Mucosa of rectum (tissue), 2 donors: ENCODE measurements around the gene FBH1.

Experiments
- H3K27ac ChIP-seq, 2 donors: one replicate each; pipeline ENCODE4 v1.7.0; 2013; ENCODE audit warnings: inconsistent platforms in 2 of 2, low read depth in 2 of 2, low read length in 2 of 2
- H3K27me3 ChIP-seq, 2 donors: one replicate each; pipeline ENCODE4 v1.7.0; 2013; ENCODE audit warnings: low read length in 2 of 2; ENCODE audit not compliant: control insufficient read depth in 2 of 2, insufficient read depth in 2 of 2
- H3K36me3 ChIP-seq, 2 donors: one replicate each; pipeline ENCODE4 v1.7.0; 2013; ENCODE audit warnings: low read length in 2 of 2; ENCODE audit not compliant: control insufficient read depth in 2 of 2, insufficient read depth in 2 of 2
- H3K4me1 ChIP-seq, 2 donors: one replicate each; pipeline ENCODE4 v1.7.0; 2013; ENCODE audit warnings: low read length in 2 of 2, mild to moderate bottlenecking in 1 of 2; ENCODE audit not compliant: control insufficient read depth in 2 of 2, insufficient read depth in 2 of 2
- H3K4me3 ChIP-seq, 2 donors: one replicate each; pipeline ENCODE4 v1.7.0; 2013; ENCODE audit warnings: low read length in 2 of 2
- H3K9ac ChIP-seq, 2 donors: one replicate each; pipeline ENCODE4 v1.7.0; 2013; ENCODE audit warnings: low read length in 2 of 2, low read depth in 1 of 2, mild to moderate bottlenecking in 1 of 2
- H3K9me3 ChIP-seq, 2 donors: one replicate each; pipeline ENCODE4 v1.7.0; 2013; ENCODE audit warnings: low read length in 2 of 2; ENCODE audit not compliant: control insufficient read depth in 2 of 2
- donor health status: healthy.
- donor health status: Normal muscosa, but diverticular disease.

Gene FBH1

GRCh38 chr10:5915451-5915850 lies 25.4 kb downstream of the FBH1 start:
- Histone ChIP-seq H3K36me3 (peaks cover 83% of the 10 kb centered on the region in 2 donors), H3K27me3 (no peaks in the 10 kb centered on the region), H3K9ac (no peak overlapping the region), H3K9me3 (no peaks in the 10 kb centered on the region), H3K4me3 (no peak overlapping the region), H3K4me1 (no peaks in the 10 kb centered on the region), H3K27ac (no peak overlapping the region)

- Histone ChIP-seq H3K27me3 (no peaks in the 10 kb centered on the region), H3K4me3 (no peak overlapping the region), H3K9ac (no peak overlapping the region), H3K27ac (no peak overlapping the region), H3K4me1 (no peaks in the 10 kb centered on the region), H3K36me3 (peaks cover 84 to 89% of the 10 kb centered on the region in 2 donors), H3K9me3 (no peaks in the 10 kb centered on the region)
Measured at GRCh38 chr10:5917305-5917704, 27.3 kb downstream of the FBH1 start.

DNA sequence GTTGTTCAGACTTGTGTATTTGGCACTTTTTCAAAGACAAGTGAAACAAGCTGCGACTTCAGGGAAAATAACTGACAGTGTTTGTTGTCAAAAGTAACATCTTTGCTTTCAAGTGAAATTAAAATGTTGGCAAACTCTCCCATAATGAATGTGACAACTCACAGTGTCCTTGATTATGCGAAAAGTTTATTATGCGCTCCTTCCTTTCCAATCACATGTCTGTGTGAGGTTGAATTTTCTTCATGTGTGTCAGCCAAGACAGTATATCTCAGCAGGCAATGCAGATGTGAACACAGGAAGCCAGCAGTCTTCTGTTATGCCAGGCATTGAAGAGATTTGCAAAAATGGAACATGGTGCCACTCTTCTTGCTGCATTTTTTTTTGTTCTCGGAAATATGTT lies 28.7 kb downstream of the FBH1 start:
- peaks cover 83 to 89% of the 10 kb centered on the region in 2 donors for H3K36me3 ChIP-seq
- H3K27ac ChIP-seq: no peak overlapping the region
- H3K9me3 ChIP-seq: no peaks in the 10 kb centered on the region

GRCh38 chr10:5919568-5919967 lies 29.5 kb downstream of the FBH1 start:
- Histone ChIP-seq H3K9ac (no peak overlapping the region), H3K4me3 (no peak overlapping the region), H3K27ac (no peak overlapping the region), H3K9me3 (no peaks in the 10 kb centered on the region), H3K4me1 (no peaks in the 10 kb centered on the region), H3K36me3 (peaks cover 83 to 89% of the 10 kb centered on the region in 2 donors), H3K27me3 (no peaks in the 10 kb centered on the region)

More for the DNA sequence above, 28.7 kb downstream of the FBH1 start:
- H3K4me1 ChIP-seq: no peaks in the 10 kb centered on the region
- no peak overlapping the region for H3K4me3 ChIP-seq
- H3K9ac ChIP-seq: no peak overlapping the region
- no peaks in the 10 kb centered on the region for H3K27me3 ChIP-seq

DNA sequence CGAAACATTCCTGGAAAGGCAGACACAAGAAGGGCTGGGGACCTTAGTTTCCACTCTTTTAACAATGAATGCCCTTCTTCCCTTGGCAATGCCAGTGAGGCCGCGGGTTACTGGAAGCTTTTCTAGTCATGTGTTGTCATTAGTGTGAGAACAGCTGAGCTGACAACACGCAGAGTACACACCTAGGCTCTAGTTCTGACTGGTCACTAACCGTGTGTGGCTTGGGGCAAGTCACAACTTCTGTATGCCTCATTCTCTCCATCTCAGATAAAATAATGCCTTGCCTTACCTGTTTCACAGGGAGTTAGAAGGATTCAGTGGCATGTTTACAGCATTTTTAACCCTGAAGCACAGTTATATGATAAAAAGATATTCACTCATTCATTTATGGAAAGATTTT lies 31.7 kb downstream of the FBH1 start:
- no peaks in the 10 kb centered on the region for H3K9me3 ChIP-seq
- H3K27me3 ChIP-seq: no peaks in the 10 kb centered on the region
- H3K4me1 ChIP-seq: no peaks in the 10 kb centered on the region
- peaks cover 80 to 84% of the 10 kb centered on the region in 2 donors for H3K36me3 ChIP-seq
- no peak overlapping the region for H3K4me3 ChIP-seq
- H3K27ac ChIP-seq: no peak overlapping the region
- H3K9ac ChIP-seq: no peak overlapping the region

GRCh38 chr10:5924889-5925288 lies 34.8 kb downstream of the FBH1 start:
- Histone ChIP-seq H3K4me1 (no peaks in the 10 kb centered on the region), H3K27ac (no peak overlapping the region), H3K9me3 (no peaks in the 10 kb centered on the region), H3K9ac (no peak overlapping the region), H3K4me3 (no peak overlapping the region), H3K36me3 (peaks cover 78 to 91% of the 10 kb centered on the region in 2 donors), H3K27me3 (no peaks in the 10 kb centered on the region)

DNA sequence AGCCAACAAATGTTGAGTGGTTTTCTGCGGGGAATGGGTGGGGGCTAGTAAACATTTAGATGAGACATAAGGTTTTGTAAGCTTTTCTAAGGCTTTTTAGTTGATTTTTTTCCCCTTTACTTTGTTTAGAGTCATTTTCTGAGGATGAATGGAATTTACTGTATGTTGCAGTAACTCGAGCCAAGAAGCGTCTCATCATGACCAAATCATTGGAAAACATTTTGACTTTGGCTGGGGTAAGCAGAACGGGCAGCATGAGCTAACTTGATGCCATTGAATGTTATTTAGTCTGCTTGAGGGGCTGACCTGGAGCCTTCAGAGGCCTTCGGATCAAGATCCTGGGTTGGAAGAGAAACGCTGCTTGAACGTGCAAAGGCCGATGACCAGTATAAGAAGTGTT lies 37.3 kb downstream of the FBH1 start:
- no peak overlapping the region for H3K4me3 ChIP-seq
- H3K4me1 ChIP-seq: no peaks in the 10 kb centered on the region
- no peaks in the 10 kb centered on the region for H3K9me3 ChIP-seq
- H3K36me3 ChIP-seq: peaks cover 70 to 88% of the 10 kb centered on the region in 2 donors
- no peaks in the 10 kb centered on the region for H3K27me3 ChIP-seq
- no peak overlapping the region for H3K9ac ChIP-seq
- no peak overlapping the region for H3K27ac ChIP-seq

DNA sequence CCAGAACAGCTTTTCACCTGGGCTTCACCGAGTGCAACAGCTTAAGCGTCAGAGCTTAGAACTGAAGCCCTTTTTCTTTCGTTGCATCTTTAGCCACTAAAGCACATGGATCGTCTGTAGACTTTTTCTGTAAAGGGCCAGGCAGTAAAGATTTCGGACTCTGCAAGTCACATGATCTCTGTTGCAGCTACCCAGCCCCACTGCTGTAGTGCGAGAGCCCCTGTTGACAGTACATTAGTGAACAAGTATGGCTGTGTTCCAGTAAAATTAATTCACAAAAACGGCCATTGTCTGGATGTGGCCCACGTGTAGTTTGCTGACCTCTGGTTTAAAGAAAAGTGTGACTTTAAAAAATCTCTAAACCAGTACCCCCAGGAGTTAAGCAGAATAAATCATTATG lies 39.4 kb downstream of the FBH1 start:
- H3K9me3 ChIP-seq: no peaks in the 10 kb centered on the region
- no peaks in the 10 kb centered on the region for H3K4me1 ChIP-seq
- no peak overlapping the region for H3K9ac ChIP-seq
- H3K36me3 ChIP-seq: peaks cover 54 to 71% of the 10 kb centered on the region in 2 donors
- H3K27me3 ChIP-seq: no peaks in the 10 kb centered on the region
- no peak overlapping the region for H3K4me3 ChIP-seq
- H3K27ac ChIP-seq: no peak overlapping the region

- Histone ChIP-seq H3K4me3 (no peak overlapping the region), H3K27ac (no peak overlapping the region), H3K4me1 (no peaks in the 10 kb centered on the region), H3K27me3 (no peaks in the 10 kb centered on the region), H3K9ac (no peak overlapping the region), H3K9me3 (no peaks in the 10 kb centered on the region), H3K36me3 (peaks cover 52 to 68% of the 10 kb centered on the region in 2 donors)
Measured at GRCh38 chr10:5930272-5930671, 40.2 kb downstream of the FBH1 start.

GRCh38 chr10:5932345-5932744 lies 42.3 kb downstream of the FBH1 start:
- Histone ChIP-seq H3K27ac (no peak overlapping the region), H3K9ac (no peak overlapping the region), H3K9me3 (no peaks in the 10 kb centered on the region), H3K36me3 (peaks cover 52 to 70% of the 10 kb centered on the region in 2 donors), H3K4me3 (no peak overlapping the region), H3K4me1 (no peaks in the 10 kb centered on the region), H3K27me3 (no peaks in the 10 kb centered on the region)
